Right lobe of liver (tissue), 4 donors: Measurements from ENCODE around the gene MPST.

Experiments used
- CTCF ChIP-seq, 4 donors: fragments of 200-600 bp in 3 of 4; fragments of 450-650 bp in 1 of 4; IDR thresholded peaks; one replicate each; pipeline versions ENCODE4 v1.5.1 to v1.8.0; 2016 to 2022; ENCODE audit warnings: antibody characterized with exemption in 4 of 4, mild to moderate bottlenecking in 2 of 4
- POLR2A ChIP-seq: fragments of 450-650 bp; IDR thresholded peaks from one replicate; pipeline ENCODE4 v1.6.1; 2017; ENCODE audit warnings: antibody characterized with exemption, mild to moderate bottlenecking
- donor health status: DM: no; HTN: no; CAD: no.
- donor health status: DM: no; HTN: no; CAD: no.
- donor health status: DM: no; HTN: yes; CAD: no.

- TF ChIP-seq POLR2A = no peak
- no peak for TF ChIP-seq CTCF (IDR thresholded peaks at IDR 0.05)
Measured at GRCh38 chr22:37048133-37048532, 28.6 kb downstream of the MPST start.
